H9 (cell line): ENCODE results near the gene PM20D2. TPM values are rescaled to one million over a fixed set of nuclear protein-coding genes. Genes with fewer than 3 reads are reported as not detected.
A peak's percentile ranks its signal among the peaks of the same experiment; 100 is the strongest.

Experiments
- DNase-seq: peaks from one replicate; pipeline ENCODE4 v3.0.0-alpha.2; 2017
- H2AFZ ChIP-seq: one replicate; pipeline ENCODE4 v1.6.1; 2013; ENCODE audit warnings: mild to moderate bottlenecking, low read length, control low read depth, moderate library complexity
- H2AK5ac ChIP-seq: 2 replicates; pipeline ENCODE4 v1.6.1; 2013; ENCODE audit warnings: low read length, control low read depth, mixed read lengths; ENCODE audit not compliant: insufficient read length
- H2BK120ac ChIP-seq: one replicate; pipeline ENCODE4 v1.6.1; 2013; ENCODE audit warnings: low read depth, mild to moderate bottlenecking, low read length, control low read depth, inconsistent platforms; ENCODE audit not compliant: poor library complexity, severe bottlenecking
- H2BK12ac ChIP-seq: 2 replicates; pipeline ENCODE4 v1.6.1; 2013; ENCODE audit warnings: low read length, control low read depth, mixed read lengths, low read depth; ENCODE audit not compliant: insufficient read length
- H2BK15ac ChIP-seq: 2 replicates; pipeline ENCODE4 v1.6.1; 2013; ENCODE audit warnings: low read depth, low read length, control low read depth
- H2BK20ac ChIP-seq: one replicate; pipeline ENCODE4 v1.6.1; 2013; ENCODE audit warnings: low read depth, mild to moderate bottlenecking, low read length, control low read depth, inconsistent platforms; ENCODE audit not compliant: poor library complexity, severe bottlenecking
- H2BK5ac ChIP-seq: 2 replicates; pipeline ENCODE4 v1.6.1; 2013; ENCODE audit warnings: low read length, control low read depth, mixed read lengths; ENCODE audit not compliant: insufficient read length
- H3K14ac ChIP-seq: 2 replicates; pipeline ENCODE4 v1.6.1; 2013; ENCODE audit warnings: low read length, control low read depth; ENCODE audit not compliant: insufficient read depth
- H3K18ac ChIP-seq: 2 replicates; pipeline ENCODE4 v1.6.1; 2013; ENCODE audit warnings: low read depth, mild to moderate bottlenecking, mixed read lengths, low read length, control low read depth; ENCODE audit not compliant: insufficient read length
- H3K23ac ChIP-seq: 2 replicates; pipeline ENCODE4 v1.6.1; 2013; ENCODE audit warnings: low read length, control low read depth, mixed read lengths, low read depth; ENCODE audit not compliant: insufficient read length
- H3K23me2 ChIP-seq: 2 replicates; pipeline ENCODE4 v1.6.1; 2013; ENCODE audit warnings: low read depth, mild to moderate bottlenecking, mixed read lengths, low read length, control low read depth; ENCODE audit not compliant: insufficient read length, poor library complexity, severe bottlenecking
- H3K27ac ChIP-seq: 2 replicates; pipeline ENCODE4 v1.5.1; 2013; ENCODE audit warnings: low read length, control low read depth, mixed read lengths, low read depth; ENCODE audit not compliant: insufficient read length
- H3K27me3 ChIP-seq: 2 replicates; pipeline ENCODE4 v1.6.1; 2013; ENCODE audit warnings: low read length, control low read depth, inconsistent platforms; ENCODE audit not compliant: insufficient read depth
- H3K4ac ChIP-seq: 2 replicates; pipeline ENCODE4 v1.6.1; 2013; ENCODE audit warnings: low read depth, mild to moderate bottlenecking, control low read depth, inconsistent platforms, low read length, moderate library complexity
- H3K4me1 ChIP-seq: 2 replicates; pipeline ENCODE4 v1.6.1; 2013; ENCODE audit warnings: low read length, control low read depth, inconsistent platforms; ENCODE audit not compliant: insufficient read depth
- H3K4me2 ChIP-seq: 2 replicates; pipeline ENCODE4 v1.6.1; 2013; ENCODE audit warnings: low read length, control low read depth, mixed read lengths; ENCODE audit not compliant: insufficient read length, insufficient read depth
- H3K56ac ChIP-seq: 2 replicates; pipeline ENCODE4 v1.6.1; 2013; ENCODE audit warnings: low read depth, mild to moderate bottlenecking, mixed read lengths, low read length, control low read depth; ENCODE audit not compliant: insufficient read length
- H3K79me1 ChIP-seq: 2 replicates; pipeline ENCODE4 v1.6.1; 2013; ENCODE audit warnings: low read depth, mild to moderate bottlenecking, moderate library complexity, low read length, control low read depth, inconsistent platforms; ENCODE audit not compliant: insufficient read depth, poor library complexity, severe bottlenecking
- H3K79me2 ChIP-seq: 2 replicates; pipeline ENCODE4 v1.6.1; 2013; ENCODE audit warnings: low read length, control low read depth, inconsistent platforms; ENCODE audit not compliant: insufficient read depth
- H3K9ac ChIP-seq: 2 replicates; pipeline ENCODE4 v1.6.1; 2013; ENCODE audit warnings: low read length, control low read depth, mixed read lengths; ENCODE audit not compliant: insufficient read length; ENCODE audit errors: extremely low read depth
- H3K9me3 ChIP-seq: one replicate; pipeline ENCODE4 v1.6.1; 2013; ENCODE audit warnings: low read depth, low read length, inconsistent platforms; ENCODE audit not compliant: control insufficient read depth
- H3T11ph ChIP-seq: one replicate; pipeline ENCODE4 v1.6.1; 2013; ENCODE audit warnings: mild to moderate bottlenecking, low read length, control low read depth, inconsistent platforms
- H4K20me1 ChIP-seq: one replicate; pipeline ENCODE4 v1.6.1; 2013; ENCODE audit not compliant: control insufficient read depth, insufficient read length, insufficient read depth
- H4K5ac ChIP-seq: 2 replicates; pipeline ENCODE4 v1.6.1; 2013; ENCODE audit warnings: low read depth, mild to moderate bottlenecking, mixed read lengths, low read length, control low read depth; ENCODE audit not compliant: insufficient read length
- H4K8ac ChIP-seq: replicated peaks from 2 replicates; pipeline ENCODE4 v1.6.1; 2013; ENCODE audit warnings: low read length, control low read depth, mixed read lengths, low read depth; ENCODE audit not compliant: insufficient read length
- H4K91ac ChIP-seq: 2 replicates; pipeline ENCODE4 v1.6.1; 2013; ENCODE audit warnings: low read depth, mild to moderate bottlenecking, moderate library complexity, mixed read lengths, low read length, control low read depth; ENCODE audit not compliant: insufficient read length
- H3K27ac Mint-ChIP-seq, 3 experiments: 2 replicates in 2 of 3; 3 replicates in 1 of 3; pipeline ENCODE4 v1.8.0; 2020 to 2021; ENCODE audit warnings: mixed read lengths in 3 of 3, mild to moderate bottlenecking in 1 of 3, moderate library complexity in 1 of 3
- H3K27me3 Mint-ChIP-seq: 2 replicates; pipeline ENCODE4 v1.8.0; 2021; ENCODE audit warnings: low read depth, mild to moderate bottlenecking, moderate library complexity, mixed read lengths
- H3K36me3 Mint-ChIP-seq, 3 experiments: 2 replicates in 2 of 3; 3 replicates in 1 of 3; pipeline ENCODE4 v1.8.0; 2020 to 2021; ENCODE audit warnings: low read depth in 3 of 3, mixed read lengths in 3 of 3; ENCODE audit not compliant: insufficient read depth in 1 of 3
- H3K4me1 Mint-ChIP-seq, 2 experiments: 2 replicates each; pipeline ENCODE4 v1.8.0; 2020; ENCODE audit warnings: mixed read lengths in 2 of 2
- H3K4me3 Mint-ChIP-seq, 2 experiments: 2 replicates in 1 of 2; 3 replicates in 1 of 2; pipeline ENCODE4 v1.8.0; 2020 to 2021; ENCODE audit warnings: mild to moderate bottlenecking in 2 of 2, mixed read lengths in 2 of 2, moderate library complexity in 1 of 2
- H3K9me3 Mint-ChIP-seq, 2 experiments: 2 replicates in 1 of 2; 3 replicates in 1 of 2; pipeline ENCODE4 v1.8.0; 2020; ENCODE audit warnings: mild to moderate bottlenecking in 2 of 2, mixed read lengths in 2 of 2, moderate library complexity in 1 of 2
- WGBS: extraction: QIAGEN DNeasy Blood & Tissue Kit; methylation state at CpG from one replicate; pipeline ENCODE4 v1.1.7; 2013; ENCODE audit warnings: missing lambda C conversion rate, low lambda C conversion rate, mixed read lengths; ENCODE audit not compliant: insufficient read length; ENCODE audit errors: extremely low coverage; 5-methylcytosine and 5-hydroxymethylcytosine counted together
- total RNA-seq: library from RNA; stranded (reverse); gene quantifications from 2 replicates; pipeline ENCODE4 v1.2.1, GENCODE V29; 2021
- TF ChIP-seq, protein P1 (sequence below): fragments of 200-600 bp; sonication (generic); conservative IDR thresholded peaks from 3 replicates; pipeline ENCODE4 v1.8.0; 2021; ENCODE audit warnings: antibody characterized with exemption, mild to moderate bottlenecking

Gene PM20D2
- total RNA-seq, 1 experiment from 2014 or later: 8.3 TPM

GRCh38 chr6:89117211-89118108 lies 28.4 kb upstream of the PM20D2 start, which contains the start of gene SRSF12:
Gene SRSF12 (minus strand): TSS chr6:89118071. CDS start chr6:89117887, 184 bp downstream.
- no peak within 1 kb of the TSS for H2BK5ac ChIP-seq
- peak; percentile 57 for DNase-seq
- H3K4me2 ChIP-seq: peak within 1 kb of the TSS; percentile 82
- H2BK15ac ChIP-seq: no peak within 1 kb of the TSS
- H3K23ac ChIP-seq: no peak within 1 kb of the TSS
- H3K14ac ChIP-seq: peak within 1 kb of the TSS; percentile 54
- H2BK12ac ChIP-seq: no peak within 1 kb of the TSS
- H3K27me3 Mint-ChIP-seq: peaks cover 38% of the 10 kb centered on the region
- no peaks in the 10 kb centered on the region for H3K79me1 ChIP-seq
- no peak within 1 kb of the TSS for H4K5ac ChIP-seq
- H3K4me1 ChIP-seq: no peaks in the 10 kb centered on the region
- no peaks in the 10 kb centered on the region for H3K9me3 ChIP-seq
- H3K18ac ChIP-seq: peak within 1 kb of the TSS; percentile 30
- peaks cover 16% of the 10 kb centered on the region for H3K27me3 ChIP-seq
- H2AK5ac ChIP-seq: no peak within 1 kb of the TSS
- no peak within 1 kb of the TSS for H3K4ac ChIP-seq
- H3K23me2 ChIP-seq: peaks cover 5% of the 10 kb centered on the region
- H3T11ph ChIP-seq: no peak within 1 kb of the TSS
- H3K9ac ChIP-seq: peak within 1 kb of the TSS; percentile 47
- peaks cover 8 to 10% of the 10 kb centered on the region in 2 experiments for H3K4me1 Mint-ChIP-seq
- no peaks in the 10 kb centered on the region for H3K79me2 ChIP-seq
- H3K4me3 Mint-ChIP-seq: peak within 1 kb of the TSS; percentile 64 to 90
- TF ChIP-seq, protein P1, sequence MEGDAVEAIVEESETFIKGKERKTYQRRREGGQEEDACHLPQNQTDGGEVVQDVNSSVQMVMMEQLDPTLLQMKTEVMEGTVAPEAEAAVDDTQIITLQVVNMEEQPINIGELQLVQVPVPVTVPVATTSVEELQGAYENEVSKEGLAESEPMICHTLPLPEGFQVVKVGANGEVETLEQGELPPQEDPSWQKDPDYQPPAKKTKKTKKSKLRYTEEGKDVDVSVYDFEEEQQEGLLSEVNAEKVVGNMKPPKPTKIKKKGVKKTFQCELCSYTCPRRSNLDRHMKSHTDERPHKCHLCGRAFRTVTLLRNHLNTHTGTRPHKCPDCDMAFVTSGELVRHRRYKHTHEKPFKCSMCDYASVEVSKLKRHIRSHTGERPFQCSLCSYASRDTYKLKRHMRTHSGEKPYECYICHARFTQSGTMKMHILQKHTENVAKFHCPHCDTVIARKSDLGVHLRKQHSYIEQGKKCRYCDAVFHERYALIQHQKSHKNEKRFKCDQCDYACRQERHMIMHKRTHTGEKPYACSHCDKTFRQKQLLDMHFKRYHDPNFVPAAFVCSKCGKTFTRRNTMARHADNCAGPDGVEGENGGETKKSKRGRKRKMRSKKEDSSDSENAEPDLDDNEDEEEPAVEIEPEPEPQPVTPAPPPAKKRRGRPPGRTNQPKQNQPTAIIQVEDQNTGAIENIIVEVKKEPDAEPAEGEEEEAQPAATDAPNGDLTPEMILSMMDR: no peak
- H3K27ac ChIP-seq: no peak within 1 kb of the TSS
- H3K36me3 Mint-ChIP-seq: no peaks in the 10 kb centered on the region; a peak in 2 of 7 replicates
- no CpG with 5 or more reads among the region's 106 CpGs for WGBS
- H4K20me1 ChIP-seq: no peaks in the 10 kb centered on the region
- H2BK120ac ChIP-seq: no peak within 1 kb of the TSS
- no peak within 1 kb of the TSS for H2BK20ac ChIP-seq
- no peak within 1 kb of the TSS for H4K91ac ChIP-seq
- H3K9me3 Mint-ChIP-seq: no peaks in the 10 kb centered on the region; a peak in 1 of 5 replicates
- H3K56ac ChIP-seq: no peak within 1 kb of the TSS
- no peak within 1 kb of the TSS for H4K8ac ChIP-seq
- H3K27ac Mint-ChIP-seq: no peak within 1 kb of the TSS; a peak in 1 of 7 replicates
- no peak within 1 kb of the TSS for H2AFZ ChIP-seq
